Measurements from ENCODE around the gene P3R3URF. TPM values are rescaled to one million over a fixed set of nuclear protein-coding genes. Genes with fewer than 3 reads are reported as not detected.

Gene P3R3URF
- total RNA-seq, 4 donors from 2014 or later: not detected

DNA sequence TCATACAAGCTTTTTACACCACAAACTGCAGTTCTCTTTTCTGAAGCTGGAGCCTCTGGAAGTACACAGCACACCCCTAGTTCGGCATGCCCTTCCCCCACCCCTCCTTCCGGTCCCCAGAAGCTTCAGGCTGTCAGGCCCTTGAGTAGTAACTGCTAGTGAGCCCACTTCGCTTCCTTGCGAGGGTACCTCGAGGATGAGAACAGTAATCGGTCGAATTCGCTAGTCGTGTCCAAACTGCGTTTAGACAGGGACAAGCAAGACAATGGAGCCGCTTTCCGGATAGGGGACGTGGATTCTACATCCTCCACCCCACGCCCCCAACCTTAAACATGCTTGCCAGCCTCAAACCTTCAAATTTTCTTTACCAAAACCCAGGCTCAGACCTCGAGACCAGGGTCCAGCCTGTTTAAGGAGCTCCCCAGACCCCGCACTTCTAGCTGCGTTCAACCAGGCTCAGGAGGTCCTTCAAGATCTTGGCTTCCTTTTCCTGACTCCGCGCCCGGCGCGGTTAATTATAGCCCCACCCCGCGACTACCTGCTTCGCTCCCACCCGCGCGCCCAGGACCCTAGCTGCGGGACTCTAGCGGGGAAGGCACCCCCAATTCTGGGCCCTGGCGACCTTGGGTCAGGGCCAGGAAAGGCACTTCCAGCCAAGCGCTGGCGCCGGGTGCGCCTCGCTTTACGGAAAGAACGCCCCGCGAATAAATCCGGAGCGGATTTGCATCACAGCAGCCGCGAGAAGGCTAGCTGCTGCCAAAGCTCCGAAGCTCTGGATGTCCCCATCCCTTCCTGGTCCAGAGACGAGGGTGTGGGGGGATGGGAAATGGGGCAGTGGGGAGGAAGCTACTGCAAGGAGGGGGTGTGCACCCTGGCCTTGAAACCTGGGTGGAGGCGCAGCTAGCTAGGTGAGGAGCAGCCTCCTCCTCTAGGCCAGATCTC lies 9.5 kb downstream of the P3R3URF start:
- peak overlapping the region; percentile 53 to 61 (median 55) for H3K4me3 ChIP-seq
- WGBS: 21% methylated on average over 30 of the region's 47 CpGs
- intact Hi-C loops (cut with DNase I): no loop called here
- peak overlapping the region; percentile 63 to 79 (median 71) for H3K27ac ChIP-seq (replicated peaks in 1 of 4)
- no peaks in the 10 kb centered on the region for H3K36me3 ChIP-seq
- no peaks in the 10 kb centered on the region for H3K27me3 ChIP-seq
- TF ChIP-seq POLR2AphosphoS5 (IDR thresholded peaks at IDR 0.05) (peak; percentile 69 to 74), EP300 (IDR thresholded peaks at IDR 0.05) (peak; percentile 29), CTCF (IDR thresholded peaks at IDR 0.05) (no peak), POLR2A (IDR thresholded peaks at IDR 0.05; ENCODE audit: low read depth) (no peak)
- H3K9me3 ChIP-seq: no peaks in the 10 kb centered on the region
- peaks cover 24 to 54% (median 30%) of the 10 kb centered on the region in 4 donors for H3K4me1 ChIP-seq
- DNase-seq (ENCODE audit: extremely low spot score): no peak

DNA sequence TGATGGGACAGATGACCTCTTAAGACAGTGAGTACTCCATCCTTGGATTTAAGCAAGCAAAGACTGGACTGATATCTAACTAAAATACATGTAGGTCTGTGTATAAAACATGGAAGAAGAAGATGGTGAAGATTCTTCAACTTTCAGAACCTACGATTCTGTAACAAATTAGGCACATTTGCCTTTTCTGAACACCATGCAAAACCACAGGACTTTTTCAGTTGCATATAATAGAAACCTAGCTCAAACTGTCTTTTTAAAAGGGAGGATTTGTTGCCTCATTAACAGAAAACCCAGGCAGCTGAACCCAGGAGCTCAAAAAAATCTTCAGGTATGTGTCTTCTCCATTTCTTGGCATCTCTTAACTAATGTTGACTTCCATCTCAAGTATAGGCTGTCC lies 16.1 kb downstream of the P3R3URF start:
- H3K27ac ChIP-seq (replicated peaks in 1 of 4): no peak overlapping the region
- WGBS: 95% methylated on average over 1 of the region's 1 CpG
- no peaks in the 10 kb centered on the region for H3K4me1 ChIP-seq
- H3K4me3 ChIP-seq: no peak overlapping the region
- no peaks in the 10 kb centered on the region for H3K9me3 ChIP-seq
- no peak for TF ChIP-seq EP300 (IDR thresholded peaks at IDR 0.05)
- no peak for TF ChIP-seq POLR2A (IDR thresholded peaks at IDR 0.05; ENCODE audit: low read depth)
- no peak for TF ChIP-seq POLR2AphosphoS5 (IDR thresholded peaks at IDR 0.05)
- TF ChIP-seq CTCF (IDR thresholded peaks at IDR 0.05): no peak
- DNase-seq (ENCODE audit: extremely low spot score): no peak
- no peaks in the 10 kb centered on the region for H3K36me3 ChIP-seq
- intact Hi-C loops (cut with DNase I): no loop called here
- H3K27me3 ChIP-seq: no peaks in the 10 kb centered on the region

DNA sequence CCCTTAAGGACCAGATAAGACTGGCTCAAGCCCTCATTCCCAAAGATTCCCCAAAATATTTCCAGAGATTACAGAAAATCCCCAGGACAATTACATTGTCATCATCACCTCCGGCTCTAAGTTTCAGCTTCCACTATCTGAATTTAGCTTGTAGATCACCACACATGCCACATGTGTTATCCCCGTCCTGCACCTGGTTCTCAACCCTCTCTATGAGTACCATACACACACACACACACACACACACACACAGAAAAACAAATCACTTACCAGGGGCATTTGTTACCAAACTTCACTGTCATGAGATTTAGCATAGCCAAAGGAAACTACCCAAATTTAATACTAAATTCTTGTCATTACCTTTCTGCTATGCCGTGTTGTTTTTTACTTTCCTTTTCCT lies 16.8 kb downstream of the P3R3URF start:
- Histone ChIP-seq H3K4me3 (no peak overlapping the region), H3K27ac (replicated peaks in 1 of 4) (no peak overlapping the region), H3K27me3 (no peaks in the 10 kb centered on the region), H3K36me3 (no peaks in the 10 kb centered on the region), H3K4me1 (no peaks in the 10 kb centered on the region), H3K9me3 (no peaks in the 10 kb centered on the region)
- intact Hi-C loops (cut with DNase I): no loop called here
- WGBS: 70% methylated on average over 3 of the region's 3 CpGs
- DNase-seq (ENCODE audit: extremely low spot score): no peak
- TF ChIP-seq POLR2A (IDR thresholded peaks at IDR 0.05; ENCODE audit: low read depth) (no peak), EP300 (IDR thresholded peaks at IDR 0.05) (no peak), CTCF (IDR thresholded peaks at IDR 0.05) (no peak), POLR2AphosphoS5 (IDR thresholded peaks at IDR 0.05) (no peak)

- 89% methylated on average over 13 of the region's 13 CpGs for WGBS
- Histone ChIP-seq H3K9me3 (no peaks in the 10 kb centered on the region), H3K4me3 (no peak overlapping the region), H3K27ac (replicated peaks in 1 of 4) (no peak overlapping the region), H3K4me1 (no peaks in the 10 kb centered on the region), H3K36me3 (no peaks in the 10 kb centered on the region), H3K27me3 (no peaks in the 10 kb centered on the region)
- TF ChIP-seq POLR2A (IDR thresholded peaks at IDR 0.05; ENCODE audit: low read depth) (no peak), CTCF (IDR thresholded peaks at IDR 0.05) (no peak), EP300 (IDR thresholded peaks at IDR 0.05) (no peak), POLR2AphosphoS5 (IDR thresholded peaks at IDR 0.05) (no peak)
- intact Hi-C loops (cut with DNase I): no loop called here
- no peak for DNase-seq (ENCODE audit: extremely low spot score)
These were observed 17.7 kb downstream of the P3R3URF start for GRCh38 chr1:46158312-46159281.

Data from esophagus muscularis mucosa (tissue), 4 donors.